Amniotic stem cell (primary cell): ENCODE results near the gene RCBTB2.
"Not testable (repeated sequence)": the region's sequence is repeated elsewhere in the genome, so short reads cannot be mapped to it uniquely, and the experiment has no call there.

Source experiments
- DNase-seq: peaks from one replicate; lab custom pipeline; 2025; lab: John Stamatoyannopoulos, UW

The RCBTB2 gene

DNA sequence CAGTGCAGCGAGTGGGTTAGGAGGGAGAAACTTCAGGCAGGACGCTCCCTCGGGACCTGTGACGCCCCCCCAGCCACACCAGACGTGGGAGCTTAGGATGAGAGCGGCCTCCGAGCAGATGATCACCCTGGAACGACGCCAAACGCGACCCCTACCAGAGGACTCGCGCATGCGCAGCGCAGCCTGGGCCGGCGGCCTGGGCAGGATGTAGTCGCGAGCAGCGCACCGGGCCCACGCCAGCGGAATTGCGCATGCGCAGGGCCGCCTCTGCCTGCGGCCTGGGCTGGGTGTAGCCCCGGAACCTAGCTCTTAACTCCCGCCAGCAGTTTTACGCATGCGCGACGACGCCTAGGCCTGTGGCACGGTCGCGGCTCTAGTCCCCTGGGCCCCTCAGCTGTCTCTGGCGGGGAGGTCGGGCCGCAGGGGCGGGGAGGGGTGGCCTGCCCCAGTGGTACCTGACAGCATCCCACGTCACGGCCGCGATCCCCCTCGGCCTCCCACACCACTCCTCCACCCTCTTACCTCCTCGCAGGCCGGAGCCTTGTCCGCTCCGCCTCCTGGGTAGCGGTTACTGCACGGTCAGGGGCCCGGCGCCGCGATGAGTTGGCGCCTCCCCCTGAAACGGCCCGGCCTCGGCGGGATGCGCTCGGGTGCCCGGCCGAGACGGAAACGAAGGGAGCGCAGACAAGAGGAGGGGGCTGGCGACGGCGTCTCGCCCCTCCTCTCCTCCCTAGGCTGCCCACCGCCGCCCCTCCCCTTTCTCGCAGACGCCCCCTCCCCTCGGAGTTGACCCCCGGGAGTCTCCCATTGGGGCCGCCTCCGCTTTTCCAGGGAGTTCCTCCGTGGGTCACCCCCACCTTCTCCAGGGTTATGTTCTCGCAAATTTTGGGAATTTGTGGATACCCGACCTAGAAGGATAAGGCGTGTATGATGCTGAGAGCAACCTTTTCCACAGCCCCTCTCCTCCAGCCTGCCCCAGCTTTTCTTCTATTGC is at the start of gene RCBTB2:
Gene RCBTB2, minus strand, starts transcription at position 575 of the 994 bp plus-strand sequence. CDS start 11,141 bp downstream, outside the sequence.
- peak; percentile 93 for DNase-seq

DNA sequence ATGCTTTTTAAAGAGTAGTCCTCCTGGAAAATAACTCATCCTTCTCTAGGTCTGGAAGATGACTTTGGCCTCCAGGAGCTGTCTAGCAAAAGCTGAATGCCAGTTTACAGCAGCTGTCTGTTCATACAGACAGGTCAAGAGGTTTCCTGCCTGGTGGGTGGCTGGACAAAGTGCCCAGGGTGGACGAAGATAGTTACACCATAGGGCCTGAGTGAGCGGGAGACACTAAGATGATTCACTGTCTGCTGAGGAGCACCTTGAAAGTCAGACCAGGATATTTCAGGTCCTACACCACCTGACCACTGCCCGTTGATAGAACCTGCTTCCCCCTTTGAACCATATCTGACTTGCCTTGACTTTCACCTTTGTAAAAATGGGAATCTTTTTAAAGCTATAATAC is 49.2 kb upstream of the RCBTB2 start:
- DNase-seq = no peak

- no peak for DNase-seq
These were observed 48.0 kb upstream of the RCBTB2 start for GRCh38 chr13:48580896-48581295.

- peak; percentile 6 for DNase-seq
These were observed 47.4 kb upstream of the RCBTB2 start for GRCh38 chr13:48580185-48580803.

DNA sequence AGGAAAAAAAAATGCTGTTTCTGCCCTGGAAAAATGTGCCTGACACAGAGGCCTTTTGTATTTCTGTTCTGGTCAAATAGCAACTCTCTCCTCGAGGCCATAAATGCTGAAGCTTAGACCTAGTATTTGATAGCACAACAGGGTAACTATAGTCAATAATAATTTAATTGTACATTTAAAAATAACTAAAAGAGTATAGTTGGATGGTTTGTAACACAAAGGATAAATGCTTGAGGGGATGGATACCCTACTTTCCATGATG is 47.0 kb upstream of the RCBTB2 start:
- DNase-seq = not testable (repeated sequence)

DNA sequence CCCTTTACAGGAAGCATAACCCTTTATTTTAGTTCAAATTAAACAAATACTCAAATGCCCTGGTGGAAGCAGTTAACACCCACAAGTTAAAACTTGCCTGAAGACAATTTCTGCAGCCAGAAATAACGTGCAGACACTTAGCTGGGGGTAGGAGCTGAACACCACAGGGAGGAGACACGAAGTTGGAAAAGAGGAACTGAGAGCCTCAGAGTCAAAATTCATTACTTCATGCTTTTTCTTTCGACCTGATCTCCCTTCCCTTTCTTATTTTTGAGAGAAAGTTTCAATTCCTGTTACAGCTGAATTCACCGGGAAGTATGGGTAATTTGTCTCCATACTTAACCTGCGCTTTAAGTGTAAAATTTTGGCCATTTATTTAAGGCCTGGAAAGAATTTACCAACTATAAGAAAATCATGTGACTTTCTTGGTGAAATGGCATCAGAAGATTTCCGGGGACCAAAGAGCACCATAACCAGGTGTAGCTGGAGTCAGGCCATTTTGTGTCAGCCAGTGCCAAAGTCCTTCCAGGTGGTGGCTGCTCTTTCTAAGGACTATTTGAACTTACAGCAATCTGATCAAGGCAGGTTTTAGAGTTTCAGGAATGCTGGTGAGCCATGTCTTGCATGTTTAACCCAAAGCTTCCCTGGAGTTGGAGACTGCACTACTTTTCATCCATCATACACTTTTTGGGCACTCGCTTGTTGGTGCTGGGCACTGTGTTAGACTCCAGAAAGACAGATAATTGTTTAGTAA is 46.5 kb upstream of the RCBTB2 start:
- no peak for DNase-seq

- DNase-seq = no peak
These were observed 45.8 kb upstream of the RCBTB2 start for GRCh38 chr13:48578516-48579164.

DNA sequence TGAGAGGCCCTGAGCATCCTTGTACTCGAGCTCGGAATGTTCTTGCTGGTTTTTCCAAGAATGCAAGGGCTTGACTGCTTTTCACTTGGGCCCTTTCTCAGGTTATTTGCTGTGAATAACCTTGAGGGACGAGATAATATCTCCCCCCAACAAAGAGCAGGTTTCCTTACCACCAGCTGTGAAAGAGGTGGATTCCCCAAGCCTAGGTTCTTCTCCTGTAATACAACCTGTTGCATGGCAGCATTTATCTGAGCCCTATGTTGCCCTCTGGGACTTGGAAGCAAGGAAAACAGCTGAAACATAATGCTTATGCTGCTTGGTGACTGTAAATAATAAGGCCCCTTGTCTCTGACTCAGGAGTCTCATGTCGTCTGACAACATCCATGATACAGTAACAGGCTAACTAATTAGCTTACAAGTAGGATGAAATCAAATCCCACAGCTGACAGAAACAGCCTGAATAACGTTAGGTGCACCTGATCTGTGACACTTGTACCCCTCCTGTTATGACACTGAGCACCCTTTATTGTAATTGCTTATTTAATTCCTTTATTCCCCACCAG is 43.6 kb upstream of the RCBTB2 start:
- DNase-seq = no peak

- DNase-seq = no peak
These were observed 42.2 kb upstream of the RCBTB2 start for GRCh38 chr13:48575031-48575430.

- no peak for DNase-seq
These were observed 41.3 kb upstream of the RCBTB2 start for GRCh38 chr13:48574041-48574796.

- no peak for DNase-seq
These were observed 40.5 kb upstream of the RCBTB2 start for GRCh38 chr13:48573213-48574007.

GRCh38 chr13:48571126-48571913 is 38.4 kb upstream of the RCBTB2 start:
- peak; percentile 54 for DNase-seq

DNA sequence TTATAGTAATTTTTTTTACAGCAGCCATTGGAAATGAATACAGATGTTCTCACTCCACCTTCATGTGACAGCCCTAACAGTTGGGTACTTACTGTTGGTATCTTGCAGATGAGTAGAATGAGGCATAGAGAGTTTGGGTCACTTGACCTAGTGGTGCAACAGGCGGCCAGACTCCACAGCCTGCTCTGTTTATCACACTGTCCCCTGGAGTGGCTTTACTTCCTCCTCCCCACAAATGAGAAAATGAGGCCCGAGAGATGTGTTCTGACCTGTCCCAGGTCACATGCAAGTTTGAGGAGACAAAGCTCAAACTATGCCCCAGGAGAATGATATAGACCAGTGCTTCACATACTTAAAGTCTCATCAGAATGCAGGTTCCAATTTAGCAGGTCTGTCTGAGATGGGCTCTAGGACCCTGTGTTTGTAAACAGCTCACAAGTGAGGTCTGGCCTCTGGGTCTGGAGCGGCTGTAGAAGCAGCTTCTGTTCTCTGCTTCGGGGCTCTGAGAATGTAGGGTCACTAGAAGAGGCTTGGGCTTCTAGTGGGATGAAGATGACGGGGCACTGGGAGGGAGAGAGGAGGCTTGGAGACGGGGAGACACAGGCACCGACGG is 37.4 kb upstream of the RCBTB2 start:
- DNase-seq = no peak

DNA sequence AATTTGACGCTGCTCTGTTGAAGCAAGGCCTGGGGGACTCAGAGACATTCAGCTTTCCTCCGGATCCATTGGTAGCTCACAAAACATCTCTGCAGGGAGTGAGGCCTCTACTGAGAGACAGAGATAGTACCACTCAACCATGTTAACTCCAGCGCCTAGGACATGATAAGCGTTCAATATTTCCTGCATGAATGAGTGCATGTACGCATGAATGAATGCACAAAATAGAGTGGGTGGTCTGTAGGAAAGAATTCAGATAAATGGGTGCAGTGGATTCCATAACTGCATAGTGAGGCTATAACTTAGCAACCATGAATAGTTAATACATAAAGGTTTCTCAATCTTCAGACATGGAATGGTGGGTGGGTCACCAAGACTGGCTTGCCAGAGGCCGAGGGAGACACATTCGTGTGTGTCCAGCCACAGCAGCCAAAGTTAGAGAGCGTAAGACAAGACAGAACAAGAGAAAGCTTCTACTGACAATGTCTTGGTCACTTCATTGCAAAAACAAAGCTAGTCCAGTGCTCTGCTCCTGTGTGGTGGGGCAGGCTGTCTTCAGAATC is 36.3 kb upstream of the RCBTB2 start:
- DNase-seq = no peak

GRCh38 chr13:48568370-48569103 is 35.7 kb upstream of the RCBTB2 start:
- no peak for DNase-seq

DNA sequence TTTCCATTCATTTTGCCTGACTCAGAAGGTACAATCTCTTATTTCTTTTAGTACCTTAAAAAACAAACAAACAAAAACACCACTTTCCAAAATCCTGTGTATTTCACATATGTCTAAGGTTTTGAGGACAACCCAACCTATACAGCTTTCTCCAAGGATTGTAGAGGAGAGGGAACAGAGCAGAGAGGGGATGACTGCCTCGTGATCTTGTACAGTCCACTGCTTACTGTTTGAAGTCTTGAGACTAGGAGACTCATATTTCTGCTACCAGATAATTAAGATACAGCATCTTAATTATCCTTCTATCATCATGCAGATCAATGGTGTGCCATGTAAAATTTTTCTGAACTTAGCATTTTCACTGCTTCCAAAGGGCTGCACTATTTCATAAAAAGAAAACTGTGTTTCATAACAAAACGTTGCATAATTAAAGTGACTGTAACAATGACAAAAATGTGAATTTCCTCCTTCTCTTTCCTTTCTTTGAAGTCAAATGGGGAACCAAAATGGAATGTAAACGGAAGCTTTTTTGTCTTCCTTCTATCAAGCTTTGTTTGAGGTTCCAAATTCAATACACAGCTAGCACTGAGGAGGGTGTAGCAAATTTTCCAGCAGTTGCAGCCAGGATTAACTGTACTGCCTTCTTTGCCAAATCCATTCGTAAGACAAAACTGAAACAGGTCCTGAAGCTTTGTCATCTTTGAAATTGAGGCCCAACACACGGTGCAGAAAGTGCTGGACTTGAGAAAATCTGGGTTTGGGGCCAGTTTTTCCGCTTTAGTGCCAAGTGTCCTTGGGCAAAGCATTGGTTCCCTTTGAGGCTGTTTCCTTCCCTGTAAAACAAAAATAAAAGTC is 34.9 kb upstream of the RCBTB2 start:
- DNase-seq = no peak

- no peak for DNase-seq
These were observed 31.2 kb upstream of the RCBTB2 start for GRCh38 chr13:48564056-48564455.
